ENCODE measurements around the gene EIF3K. TPM values are rescaled to one million over a fixed set of nuclear protein-coding genes. Genes with fewer than 3 reads are reported as not detected.

Gene EIF3K
- total RNA-seq, 4 donors from 2014 or later = 326 to 534 (median 466) TPM

DNA sequence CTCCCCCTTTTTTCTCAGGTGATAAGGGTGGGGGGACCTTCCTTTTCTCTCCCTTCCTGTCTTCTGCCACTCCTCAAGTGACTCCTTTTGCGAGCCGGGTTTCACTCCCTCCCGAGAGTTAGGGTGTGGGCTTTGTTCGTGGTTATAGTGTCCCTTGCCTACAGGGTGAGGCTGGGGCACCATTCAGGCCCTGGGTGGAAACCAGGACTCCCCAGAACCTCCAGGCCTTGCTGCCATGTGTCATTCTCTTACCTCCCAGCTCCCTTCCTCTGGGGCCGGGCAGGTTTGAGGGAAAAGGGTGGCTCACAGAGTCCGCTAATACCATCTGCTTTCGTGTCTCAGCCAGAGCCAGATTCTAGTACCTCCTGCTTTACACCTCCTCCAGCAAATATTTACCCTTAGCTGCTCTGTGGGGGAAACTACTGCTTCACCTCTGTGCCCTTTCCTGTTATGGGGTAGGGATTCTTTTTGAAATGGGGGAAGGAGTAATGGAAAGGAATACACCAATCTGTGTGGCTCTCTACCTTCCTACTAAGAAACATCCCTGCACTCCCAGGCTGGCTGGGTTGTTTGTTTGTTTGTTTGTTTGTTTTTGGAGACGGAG lies 31.3 kb downstream of the EIF3K start:
- Histone ChIP-seq H3K9me3 (no peaks in the 10 kb centered on the region), H3K36me3 (no peaks in the 10 kb centered on the region), H3K27ac (peak overlapping the region; percentile 60 to 93 (median 92)), H3K4me3 (peak overlapping the region; percentile 70 to 87 (median 84)), H3K4me1 (peaks cover 0 to 77% (median 57%) of the 10 kb centered on the region in 4 donors), H3K27me3 (no peaks in the 10 kb centered on the region)
- no peak for DNase-seq (ENCODE audit: low spot score in 2 of 2)
- TF ChIP-seq POLR2A (IDR thresholded peaks at IDR 0.05) = no peak
- TF ChIP-seq, protein P1, sequence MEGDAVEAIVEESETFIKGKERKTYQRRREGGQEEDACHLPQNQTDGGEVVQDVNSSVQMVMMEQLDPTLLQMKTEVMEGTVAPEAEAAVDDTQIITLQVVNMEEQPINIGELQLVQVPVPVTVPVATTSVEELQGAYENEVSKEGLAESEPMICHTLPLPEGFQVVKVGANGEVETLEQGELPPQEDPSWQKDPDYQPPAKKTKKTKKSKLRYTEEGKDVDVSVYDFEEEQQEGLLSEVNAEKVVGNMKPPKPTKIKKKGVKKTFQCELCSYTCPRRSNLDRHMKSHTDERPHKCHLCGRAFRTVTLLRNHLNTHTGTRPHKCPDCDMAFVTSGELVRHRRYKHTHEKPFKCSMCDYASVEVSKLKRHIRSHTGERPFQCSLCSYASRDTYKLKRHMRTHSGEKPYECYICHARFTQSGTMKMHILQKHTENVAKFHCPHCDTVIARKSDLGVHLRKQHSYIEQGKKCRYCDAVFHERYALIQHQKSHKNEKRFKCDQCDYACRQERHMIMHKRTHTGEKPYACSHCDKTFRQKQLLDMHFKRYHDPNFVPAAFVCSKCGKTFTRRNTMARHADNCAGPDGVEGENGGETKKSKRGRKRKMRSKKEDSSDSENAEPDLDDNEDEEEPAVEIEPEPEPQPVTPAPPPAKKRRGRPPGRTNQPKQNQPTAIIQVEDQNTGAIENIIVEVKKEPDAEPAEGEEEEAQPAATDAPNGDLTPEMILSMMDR (IDR thresholded peaks at IDR 0.05) = no peak
- WGBS, 2 donors = 37 to 40% methylated on average over 8 of the region's 8 CpGs

DNA sequence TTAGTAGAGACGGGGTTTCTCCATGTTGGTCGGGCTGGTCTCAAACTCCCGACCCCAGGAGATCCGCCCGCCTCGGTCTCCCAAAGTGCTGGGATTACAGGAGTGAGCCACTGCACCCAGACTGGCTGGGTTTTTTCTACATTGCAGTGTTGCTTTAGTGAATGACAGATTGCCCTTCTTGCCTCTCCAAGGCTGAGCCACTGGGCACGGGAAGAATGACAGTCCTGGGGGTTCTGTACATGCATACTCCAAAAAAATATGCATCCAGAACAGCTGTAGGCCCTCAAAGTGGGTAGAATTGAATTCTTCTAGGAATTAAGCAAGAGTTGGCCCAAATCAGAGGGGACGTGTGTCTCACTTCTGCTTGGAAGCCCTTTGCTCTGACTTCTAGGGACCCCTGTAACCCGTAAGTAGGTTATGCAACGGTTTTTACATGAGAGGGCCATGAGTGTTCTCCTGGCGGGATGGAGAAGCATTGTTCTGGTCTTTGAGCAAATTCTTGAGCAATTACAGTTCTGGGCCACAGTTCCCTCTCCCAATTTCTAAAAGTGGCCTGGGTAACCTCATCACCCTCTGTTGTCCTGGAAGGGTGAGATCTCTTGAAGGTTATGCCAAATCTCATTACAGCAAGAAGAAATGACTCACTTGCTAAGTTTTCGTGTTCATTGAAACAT lies 32.1 kb downstream of the EIF3K start:
- no peaks in the 10 kb centered on the region for H3K27me3 ChIP-seq
- peak overlapping the region; percentile 60 to 93 (median 92) for H3K27ac ChIP-seq
- H3K9me3 ChIP-seq = no peaks in the 10 kb centered on the region
- H3K36me3 ChIP-seq = no peaks in the 10 kb centered on the region
- H3K4me1 ChIP-seq = peaks cover 0 to 85% (median 65%) of the 10 kb centered on the region in 4 donors
- 43 to 50% methylated on average over 12 of the region's 12 CpGs for WGBS, 2 donors
- H3K4me3 ChIP-seq = peak overlapping the region in 3 of 4 donors; percentile 70 to 87 (median 84)
- TF ChIP-seq, protein P1 (IDR thresholded peaks at IDR 0.05) = peak in 2 of 5 experiments; percentile 42 to 52
- peak in 1 of 2 donors; percentile 89 for TF ChIP-seq EP300 (IDR thresholded peaks at IDR 0.05)
- no peak for TF ChIP-seq POLR2A (IDR thresholded peaks at IDR 0.05)
- DNase-seq (ENCODE audit: low spot score in 2 of 2) = peak in 1 of 2 donors; percentile 61

DNA sequence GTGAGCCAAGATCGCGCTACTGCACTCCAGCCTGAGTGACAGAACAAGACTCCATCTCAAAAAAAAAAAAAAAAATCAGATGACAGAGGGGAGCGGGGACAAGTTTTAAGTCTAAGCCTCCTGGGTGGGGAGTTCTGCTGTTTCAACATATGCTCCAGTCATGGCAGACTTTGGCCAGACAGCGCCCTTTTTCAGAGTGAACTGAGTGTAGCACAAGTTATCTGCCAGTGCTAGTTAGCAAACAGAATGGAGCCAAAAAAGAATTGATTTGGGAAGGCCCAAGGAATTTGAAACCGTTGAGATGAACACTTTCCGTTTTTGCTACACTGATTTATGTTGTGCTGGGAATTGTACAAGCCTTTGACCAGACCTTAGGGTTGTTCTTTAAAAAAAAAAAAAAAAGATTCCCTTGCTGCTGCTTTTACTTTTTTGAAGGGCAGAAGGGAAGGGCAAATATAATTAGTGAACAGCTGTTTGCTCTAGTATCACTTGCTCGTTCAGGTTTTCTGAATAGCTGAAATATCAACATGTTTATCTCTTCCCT lies 34.1 kb downstream of the EIF3K start:
- H3K4me3 ChIP-seq = no peak overlapping the region
- H3K4me1 ChIP-seq = peaks cover 9 to 99% (median 80%) of the 10 kb centered on the region in 4 donors
- no peaks in the 10 kb centered on the region for H3K36me3 ChIP-seq
- no peak for DNase-seq (ENCODE audit: low spot score in 2 of 2)
- 42 to 51% methylated on average over 7 of the region's 7 CpGs for WGBS, 2 donors
- H3K9me3 ChIP-seq = no peaks in the 10 kb centered on the region
- peak overlapping the region; percentile 60 to 93 (median 92) for H3K27ac ChIP-seq
- TF ChIP-seq EP300 (IDR thresholded peaks at IDR 0.05) = no peak
- TF ChIP-seq POLR2A (IDR thresholded peaks at IDR 0.05) = no peak
- TF ChIP-seq, protein P1 (IDR thresholded peaks at IDR 0.05) = no peak
- no peaks in the 10 kb centered on the region for H3K27me3 ChIP-seq

DNA sequence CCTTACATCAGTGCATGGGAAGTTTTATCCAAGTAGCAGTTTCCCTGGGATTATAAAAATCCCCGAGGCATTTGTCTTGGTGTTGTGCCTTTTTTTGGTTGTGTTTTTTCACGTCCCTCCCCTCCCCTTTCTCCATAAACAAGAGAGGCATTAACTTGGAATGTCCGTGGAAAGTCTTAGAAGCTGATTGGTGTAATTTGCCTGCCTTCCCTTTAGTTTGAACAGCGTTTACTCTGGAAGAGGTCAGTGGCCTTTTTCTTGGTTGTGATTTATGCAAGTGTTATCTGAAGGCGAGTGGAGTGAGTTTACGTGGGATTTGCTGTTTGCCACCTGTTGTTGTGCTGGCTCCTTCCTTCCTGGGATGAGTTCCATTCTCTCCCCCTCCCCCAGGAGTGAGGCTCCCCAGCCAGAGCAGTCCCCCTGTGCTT lies 35.7 kb downstream of the EIF3K start:
- Histone ChIP-seq H3K27me3 (no peaks in the 10 kb centered on the region), H3K4me3 (no peak overlapping the region), H3K27ac (peak overlapping the region; percentile 34 to 93 (median 92)), H3K36me3 (no peaks in the 10 kb centered on the region), H3K9me3 (no peaks in the 10 kb centered on the region), H3K4me1 (peaks cover 12 to 100% (median 91%) of the 10 kb centered on the region in 4 donors)
- DNase-seq (ENCODE audit: low spot score in 2 of 2) = no peak
- TF ChIP-seq EP300 (IDR thresholded peaks at IDR 0.05) = no peak
- TF ChIP-seq, protein P1 (IDR thresholded peaks at IDR 0.05) = no peak
- no peak for TF ChIP-seq POLR2A (IDR thresholded peaks at IDR 0.05)
- 19 to 20% methylated on average over 6 of the region's 6 CpGs for WGBS, 2 donors

All from tibial nerve (tissue), 4 donors.